ENCODE measurements around the gene ZFPM1.

Gene ZFPM1

GRCh38 chr16:88543230-88543813 is 90.2 kb downstream of the ZFPM1 start:
- DNase-seq, result no peak

- no peak for DNase-seq
Observed at GRCh38 chr16:88545781-88546180, 92.7 kb downstream of the ZFPM1 start.

- no peak for DNase-seq
Observed at GRCh38 chr16:88548131-88548874, 95.2 kb downstream of the ZFPM1 start.

- DNase-seq, result no peak
Observed at GRCh38 chr16:88548985-88549384, 95.9 kb downstream of the ZFPM1 start.

GRCh38 chr16:88549671-88550245 is 96.7 kb downstream of the ZFPM1 start:
- no peak for DNase-seq

- DNase-seq, result no peak
Observed at GRCh38 chr16:88550246-88550661, 97.2 kb downstream of the ZFPM1 start.

GRCh38 chr16:88552166-88552565 is 99.1 kb downstream of the ZFPM1 start:
- DNase-seq, result no peak

- DNase-seq, result no peak
Observed at GRCh38 chr16:88552815-88553214, 99.7 kb downstream of the ZFPM1 start.

GRCh38 chr16:88553739-88554138 is 100.7 kb downstream of the ZFPM1 start:
- no peak for DNase-seq

GRCh38 chr16:88554711-88555264 is 101.7 kb downstream of the ZFPM1 start:
- no peak for DNase-seq

GRCh38 chr16:88556294-88556988 is 103.4 kb downstream of the ZFPM1 start:
- no peak for DNase-seq

GRCh38 chr16:88558457-88559442 is 105.7 kb downstream of the ZFPM1 start:
- DNase-seq, result peak; percentile 46 to 78 (median 64)

GRCh38 chr16:88560714-88561484 is 107.8 kb downstream of the ZFPM1 start:
- DNase-seq, result peak in 2 of 4 experiments; percentile 25 to 26

- peak; percentile 46 to 62 (median 57) for DNase-seq
Observed at GRCh38 chr16:88561485-88562359, 108.6 kb downstream of the ZFPM1 start.

- peak; percentile 66 to 84 (median 72) for DNase-seq
Observed at GRCh38 chr16:88566158-88566557, 113.1 kb downstream of the ZFPM1 start.

GRCh38 chr16:88568710-88569613 is 115.9 kb downstream of the ZFPM1 start:
- no peak for DNase-seq

- DNase-seq, result peak in 1 of 4 experiments; percentile 19
Observed at GRCh38 chr16:88569614-88569984, 116.5 kb downstream of the ZFPM1 start.

- peak; percentile 98 to 100 (median 100) for DNase-seq
Observed at GRCh38 chr16:88569985-88570690, 117.1 kb downstream of the ZFPM1 start, which contains the start of gene ZC3H18. TSS of gene ZC3H18 (plus strand) at chr16:88570403. CDS start at chr16:88577124, 6,721 bp downstream.
